ENCODE measurements around the gene SEMA4A. TPM values are rescaled to one million over a fixed set of nuclear protein-coding genes. Genes with fewer than 3 reads are reported as not detected.

Gene SEMA4A
- total RNA-seq = 128 and 132 TPM in 2 replicates

DNA sequence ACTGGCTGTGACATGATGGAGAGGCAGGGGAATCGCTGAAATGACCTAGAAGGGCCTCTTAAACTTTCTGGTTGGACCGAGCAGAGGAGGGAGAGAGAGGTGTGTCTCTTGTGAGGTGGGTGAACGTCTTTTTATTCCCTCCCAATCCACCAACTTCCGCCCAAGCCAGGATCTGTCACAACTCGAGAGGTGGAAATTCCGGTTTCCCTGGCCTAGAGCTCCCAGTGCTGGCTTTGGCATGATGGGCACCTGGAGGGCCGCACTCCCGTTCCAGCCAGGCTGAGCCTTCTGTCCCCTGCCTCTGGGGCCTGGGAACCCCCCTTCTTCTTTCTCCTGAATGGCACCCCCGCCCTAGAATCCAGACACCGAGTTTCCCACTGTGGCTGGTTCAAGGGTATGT lies at the start of gene SEMA4A:
TSS of gene SEMA4A (plus strand) at position 224 of the 400 bp plus-strand sequence. CDS start 994 bp downstream, outside the sequence.
- no peak for DNase-seq (ENCODE audit: low spot score)
- peak within 1 kb of the TSS; percentile 89 for H3K27ac Mint-ChIP-seq
- peak within 1 kb of the TSS; percentile 92 for H3K4me3 Mint-ChIP-seq (ENCODE audit: low read depth)
- intact Hi-C loops (cut with micrococcal nuclease) = loop anchor here (1.0 to 5.0 kb wide), 2 partner anchors 8 to 39 kb away; partner anchors contain the start of gene SLC25A44
- peaks cover 39% of the 10 kb centered on the region for H3K36me3 Mint-ChIP-seq (ENCODE audit: low read depth)
- H3K4me1 Mint-ChIP-seq (ENCODE audit: low read depth) = peaks cover 67% of the 10 kb centered on the region
- H3K9me3 Mint-ChIP-seq = no peaks in the 10 kb centered on the region
- no peaks in the 10 kb centered on the region for H3K27me3 Mint-ChIP-seq (ENCODE audit: low read depth)

DNA sequence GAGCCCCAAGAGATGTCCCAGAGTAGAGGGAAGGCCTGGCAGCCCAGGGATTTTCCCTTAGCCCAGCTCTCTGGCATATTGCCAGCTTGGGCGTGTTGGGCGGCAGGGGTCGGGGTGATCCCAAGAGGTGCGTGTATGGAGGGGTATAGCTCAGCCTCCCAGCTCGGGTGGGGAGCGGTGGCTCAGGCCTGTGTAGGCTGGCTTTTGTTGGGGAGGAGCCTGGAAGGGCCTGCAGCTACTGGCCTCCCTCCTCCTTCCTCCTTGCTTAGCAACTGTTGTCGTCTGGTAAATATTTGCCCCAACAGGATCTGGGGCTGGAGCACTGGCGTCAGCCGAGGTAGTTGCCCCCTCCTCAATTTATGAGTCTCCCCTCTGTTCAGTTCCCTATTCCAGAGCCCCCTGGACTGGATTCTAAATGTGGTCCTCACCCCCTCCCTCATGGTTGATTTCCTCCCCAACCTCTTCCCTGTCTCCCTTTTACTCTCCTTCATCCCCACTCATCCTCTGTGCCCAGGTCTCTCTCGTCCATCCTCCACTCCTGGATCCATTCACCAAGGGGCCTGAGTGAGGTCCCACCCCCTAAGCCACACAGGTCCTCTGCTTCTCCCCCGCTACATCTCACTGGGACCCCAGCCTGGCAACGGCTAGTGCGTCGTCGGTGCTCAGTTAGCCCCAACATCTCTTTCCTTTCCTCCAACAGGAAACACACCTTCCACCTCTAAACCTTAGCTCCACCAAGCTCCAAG lies 49.1 kb upstream of the SEMA4A start:
- peak overlapping the region; percentile 100 for H3K27ac Mint-ChIP-seq
- no peaks in the 10 kb centered on the region for H3K27me3 Mint-ChIP-seq (ENCODE audit: low read depth)
- H3K36me3 Mint-ChIP-seq (ENCODE audit: low read depth) = no peaks in the 10 kb centered on the region
- H3K9me3 Mint-ChIP-seq = no peaks in the 10 kb centered on the region
- intact Hi-C loops (cut with micrococcal nuclease) = no loop called here
- no peak overlapping the region for H3K4me3 Mint-ChIP-seq (ENCODE audit: low read depth)
- peaks cover 60% of the 10 kb centered on the region for H3K4me1 Mint-ChIP-seq (ENCODE audit: low read depth)
- DNase-seq (ENCODE audit: low spot score) = no peak

DNA sequence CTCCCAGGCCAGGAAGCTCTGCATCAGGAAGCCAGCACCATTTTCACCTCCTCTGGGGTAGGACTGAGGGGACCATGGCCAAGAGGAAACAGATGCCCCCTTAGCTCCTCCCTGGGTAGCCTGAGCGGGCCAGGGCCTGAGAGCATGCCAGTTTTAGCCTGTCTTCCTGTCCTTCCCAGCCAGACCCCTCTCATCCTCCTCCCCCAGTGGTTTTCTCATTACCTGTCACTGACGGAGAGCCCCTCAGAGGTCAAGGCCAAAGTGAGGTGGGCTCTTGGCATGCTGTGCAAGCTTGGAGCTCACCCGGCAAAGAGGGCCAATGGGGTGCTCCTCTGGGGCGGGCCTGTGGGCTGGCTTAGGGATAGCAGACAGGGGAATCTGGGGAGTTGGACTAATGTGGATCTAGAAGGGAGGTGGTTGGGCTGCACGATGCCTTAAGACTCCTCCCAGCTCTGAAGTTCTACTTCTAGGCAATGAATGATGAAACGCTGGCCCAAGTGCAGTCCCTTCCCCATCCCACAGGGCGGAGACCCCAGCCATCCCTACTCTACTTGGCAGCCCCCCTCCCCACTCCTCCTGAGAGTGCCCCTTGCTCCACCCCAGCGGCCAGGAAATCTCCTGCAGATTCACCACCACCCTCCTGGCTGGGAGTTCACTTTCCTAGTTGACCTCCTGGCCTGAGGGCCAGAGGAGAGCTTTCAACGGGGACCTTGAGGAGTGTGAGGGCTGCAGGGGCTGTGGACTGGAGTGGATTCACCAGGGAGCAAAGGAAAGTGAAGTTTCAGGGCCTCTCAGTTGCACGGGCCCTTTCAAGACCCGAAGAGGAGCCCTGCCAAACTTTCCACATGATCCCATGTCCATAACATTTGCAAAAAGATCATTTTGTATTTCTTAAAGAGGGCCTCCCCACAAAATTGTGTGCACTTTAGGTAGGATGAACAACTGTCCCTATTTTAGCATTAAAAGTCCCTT lies 48.2 kb upstream of the SEMA4A start:
- H3K4me3 Mint-ChIP-seq (ENCODE audit: low read depth) = peak overlapping the region; percentile 87
- H3K9me3 Mint-ChIP-seq = no peaks in the 10 kb centered on the region
- H3K27me3 Mint-ChIP-seq (ENCODE audit: low read depth) = no peaks in the 10 kb centered on the region
- DNase-seq (ENCODE audit: low spot score) = no peak
- peaks cover 64% of the 10 kb centered on the region for H3K4me1 Mint-ChIP-seq (ENCODE audit: low read depth)
- intact Hi-C loops (cut with micrococcal nuclease) = no loop called here
- no peaks in the 10 kb centered on the region for H3K36me3 Mint-ChIP-seq (ENCODE audit: low read depth)
- peak overlapping the region; percentile 100 for H3K27ac Mint-ChIP-seq

GRCh38 chr1:156106624-156107488 lies 46.5 kb upstream of the SEMA4A start:
- no peaks in the 10 kb centered on the region for H3K36me3 Mint-ChIP-seq (ENCODE audit: low read depth)
- peak overlapping the region; percentile 87 for H3K4me3 Mint-ChIP-seq (ENCODE audit: low read depth)
- intact Hi-C loops (cut with micrococcal nuclease) = loop anchor here (1.0 kb wide), 4 partner anchors 7 to 54 kb away; partner anchors contain the start of gene LMNA

GRCh38 chr1:156108057-156108456 lies 45.3 kb upstream of the SEMA4A start:
- H3K4me3 Mint-ChIP-seq (ENCODE audit: low read depth) = no peak overlapping the region
- intact Hi-C loops (cut with micrococcal nuclease) = no loop called here
- DNase-seq (ENCODE audit: low spot score) = no peak

More at GRCh38 chr1:156106624-156107488, 46.5 kb upstream of the SEMA4A start:
- peak overlapping the region; percentile 100 for H3K27ac Mint-ChIP-seq
- peaks cover 54% of the 10 kb centered on the region for H3K4me1 Mint-ChIP-seq (ENCODE audit: low read depth)
- no peaks in the 10 kb centered on the region for H3K9me3 Mint-ChIP-seq
- DNase-seq (ENCODE audit: low spot score) = no peak
- H3K27me3 Mint-ChIP-seq (ENCODE audit: low read depth) = no peaks in the 10 kb centered on the region

DNA sequence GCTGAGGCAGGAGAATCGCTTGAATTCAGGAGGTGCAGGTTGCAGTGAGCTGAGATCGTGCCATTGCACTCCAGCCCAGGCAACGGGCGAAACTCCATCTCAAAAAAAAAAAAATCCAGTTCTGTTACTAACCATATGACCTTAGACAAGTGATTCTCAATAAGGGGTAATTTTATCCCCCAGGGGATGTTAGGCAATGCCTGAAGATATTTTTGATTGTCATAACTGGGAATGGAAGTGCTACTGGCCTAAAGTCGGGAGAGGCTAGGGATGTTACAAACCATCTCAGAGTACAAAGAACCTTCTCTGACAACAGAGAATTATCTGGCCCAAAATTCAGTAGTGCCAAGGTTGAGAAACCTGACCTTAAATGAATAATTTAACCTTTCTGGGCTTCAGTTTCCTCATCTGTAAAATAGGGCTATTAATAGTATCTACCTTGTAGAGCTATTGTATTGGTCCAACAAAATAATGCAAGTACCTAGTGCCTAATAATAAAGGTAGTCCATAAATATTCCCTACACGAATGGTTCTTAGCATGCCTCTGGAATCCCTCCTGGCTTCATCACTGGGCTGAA lies 44.6 kb upstream of the SEMA4A start:
- intact Hi-C loops (cut with micrococcal nuclease) = no loop called here
- Mint-ChIP-seq H3K27me3 (ENCODE audit: low read depth) (peaks cover 1% of the 10 kb centered on the region), H3K4me1 (ENCODE audit: low read depth) (peaks cover 49% of the 10 kb centered on the region), H3K4me3 (ENCODE audit: low read depth) (no peak overlapping the region), H3K9me3 (no peaks in the 10 kb centered on the region), H3K27ac (no peak overlapping the region), H3K36me3 (ENCODE audit: low read depth) (no peaks in the 10 kb centered on the region)
- no peak for DNase-seq (ENCODE audit: low spot score)

More at GRCh38 chr1:156108057-156108456, 45.3 kb upstream of the SEMA4A start:
- peaks cover 1% of the 10 kb centered on the region for H3K27me3 Mint-ChIP-seq (ENCODE audit: low read depth)
- no peaks in the 10 kb centered on the region for H3K9me3 Mint-ChIP-seq
- H3K4me1 Mint-ChIP-seq (ENCODE audit: low read depth) = peaks cover 50% of the 10 kb centered on the region
- peak overlapping the region; percentile 49 for H3K27ac Mint-ChIP-seq
- no peaks in the 10 kb centered on the region for H3K36me3 Mint-ChIP-seq (ENCODE audit: low read depth)

- peaks cover 4% of the 10 kb centered on the region for H3K36me3 Mint-ChIP-seq (ENCODE audit: low read depth)
- H3K9me3 Mint-ChIP-seq = no peaks in the 10 kb centered on the region
- intact Hi-C loops (cut with micrococcal nuclease) = no loop called here
- H3K4me3 Mint-ChIP-seq (ENCODE audit: low read depth) = no peak overlapping the region
- H3K27me3 Mint-ChIP-seq (ENCODE audit: low read depth) = peaks cover 1% of the 10 kb centered on the region
- peak overlapping the region; percentile 58 for H3K27ac Mint-ChIP-seq
- H3K4me1 Mint-ChIP-seq (ENCODE audit: low read depth) = peaks cover 41% of the 10 kb centered on the region
- no peak for DNase-seq (ENCODE audit: low spot score)
Measured at GRCh38 chr1:156110252-156110651, 43.1 kb upstream of the SEMA4A start.

- H3K4me1 Mint-ChIP-seq (ENCODE audit: low read depth) = peaks cover 42% of the 10 kb centered on the region
- intact Hi-C loops (cut with micrococcal nuclease) = no loop called here
- DNase-seq (ENCODE audit: low spot score) = no peak
- peaks cover 12% of the 10 kb centered on the region for H3K36me3 Mint-ChIP-seq (ENCODE audit: low read depth)
- H3K4me3 Mint-ChIP-seq (ENCODE audit: low read depth) = no peak overlapping the region
- H3K9me3 Mint-ChIP-seq = no peaks in the 10 kb centered on the region
- peaks cover 1% of the 10 kb centered on the region for H3K27me3 Mint-ChIP-seq (ENCODE audit: low read depth)
- H3K27ac Mint-ChIP-seq = no peak overlapping the region
Measured at GRCh38 chr1:156111355-156111962, 41.9 kb upstream of the SEMA4A start.

- no peaks in the 10 kb centered on the region for H3K9me3 Mint-ChIP-seq
- no peak for DNase-seq (ENCODE audit: low spot score)
- intact Hi-C loops (cut with micrococcal nuclease) = no loop called here
- peak overlapping the region; percentile 40 for H3K27ac Mint-ChIP-seq
- no peak overlapping the region for H3K4me3 Mint-ChIP-seq (ENCODE audit: low read depth)
- H3K36me3 Mint-ChIP-seq (ENCODE audit: low read depth) = peaks cover 15% of the 10 kb centered on the region
- H3K27me3 Mint-ChIP-seq (ENCODE audit: low read depth) = peaks cover 1% of the 10 kb centered on the region
- peaks cover 36% of the 10 kb centered on the region for H3K4me1 Mint-ChIP-seq (ENCODE audit: low read depth)
Measured at GRCh38 chr1:156112276-156113137, 40.9 kb upstream of the SEMA4A start.

GRCh38 chr1:156113282-156113950 lies 40.0 kb upstream of the SEMA4A start:
- H3K4me3 Mint-ChIP-seq (ENCODE audit: low read depth) = peak overlapping the region; percentile 95

More at GRCh38 chr1:156113282-156113950, 40.0 kb upstream of the SEMA4A start:
- H3K9me3 Mint-ChIP-seq = no peaks in the 10 kb centered on the region
- intact Hi-C loops (cut with micrococcal nuclease) = no loop called here
- peaks cover 18% of the 10 kb centered on the region for H3K36me3 Mint-ChIP-seq (ENCODE audit: low read depth)
- peaks cover 1% of the 10 kb centered on the region for H3K27me3 Mint-ChIP-seq (ENCODE audit: low read depth)
- peak overlapping the region; percentile 80 for H3K27ac Mint-ChIP-seq
- H3K4me1 Mint-ChIP-seq (ENCODE audit: low read depth) = peaks cover 34% of the 10 kb centered on the region
- no peak for DNase-seq (ENCODE audit: low spot score)

All from activated T-helper 2 cell treated with anti-CD3 and anti-CD28 coated beads, Interferon-gamma antibody, Interleukin-2, Interleukin-4, amounts not matched to agents 10 μg/mL and 5 μg/mL and 100 μg/mL, durations not matched to agents 14 hours and 24 hours and 36 hours (primary cell).